ENCODE measurements around the gene NDUFS5. TPM values are rescaled to one million over a fixed set of nuclear protein-coding genes. Genes with fewer than 3 reads are reported as not detected.
A peak's percentile ranks its signal among the peaks of the same experiment; 100 is the strongest.
"Not testable (repeated sequence)": the region's sequence is repeated elsewhere in the genome, so short reads cannot be mapped to it uniquely, and the experiment has no call there.

Gene NDUFS5
- total RNA-seq, 1 experiment from 2014 or later, result 816 TPM

DNA sequence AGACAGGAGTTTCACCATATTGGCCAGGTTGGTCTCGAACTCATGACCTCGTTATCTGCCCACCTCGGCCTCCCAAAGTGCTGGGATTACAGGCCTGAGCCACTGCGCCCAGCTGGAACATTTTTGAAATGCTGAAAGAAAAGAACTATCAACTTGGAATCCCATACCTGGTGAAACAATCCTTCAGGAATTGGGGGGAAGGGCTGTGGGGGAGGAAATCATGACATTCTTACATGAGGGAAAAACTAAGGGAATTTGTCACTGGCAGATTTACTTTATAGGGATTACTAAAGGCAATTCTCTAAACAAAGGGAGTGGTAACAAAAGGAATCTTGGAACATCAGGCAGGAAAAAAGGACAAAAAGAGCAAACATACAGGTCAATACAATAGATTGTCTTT, 25.8 kb downstream of the NDUFS5 start:
- no peak for DNase-seq (ENCODE audit: low spot score)
- in situ Hi-C loops (cut with HindIII; ENCODE audit: low sequenced_read_pairs), result no loop called here

DNA sequence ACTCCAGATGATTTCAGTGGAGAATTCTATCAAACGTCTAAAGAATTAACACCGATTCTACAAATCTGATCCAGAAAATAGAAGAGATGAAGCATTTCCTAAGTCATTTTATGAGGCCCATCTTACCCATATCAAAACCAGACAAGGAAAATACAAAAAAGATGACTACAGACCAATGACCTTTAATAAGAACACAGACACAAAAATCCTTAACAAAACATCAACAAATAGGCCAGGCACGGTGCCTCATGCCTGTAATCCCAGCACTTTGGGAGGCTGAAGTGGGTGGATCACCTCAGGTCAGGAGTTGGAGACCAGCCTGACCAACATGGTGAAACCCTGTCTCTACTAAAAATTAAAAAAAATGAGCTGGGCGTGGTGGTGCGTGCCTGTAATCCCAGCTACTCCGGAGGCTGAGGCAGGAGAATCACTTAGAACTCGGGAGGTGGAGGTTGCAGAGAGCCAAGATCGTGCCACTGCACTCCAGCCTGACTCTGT, 29.1 kb downstream of the NDUFS5 start:
- in situ Hi-C loops (cut with HindIII; ENCODE audit: low sequenced_read_pairs); DNase-seq (ENCODE audit: low spot score): not testable (repeated sequence)

DNA sequence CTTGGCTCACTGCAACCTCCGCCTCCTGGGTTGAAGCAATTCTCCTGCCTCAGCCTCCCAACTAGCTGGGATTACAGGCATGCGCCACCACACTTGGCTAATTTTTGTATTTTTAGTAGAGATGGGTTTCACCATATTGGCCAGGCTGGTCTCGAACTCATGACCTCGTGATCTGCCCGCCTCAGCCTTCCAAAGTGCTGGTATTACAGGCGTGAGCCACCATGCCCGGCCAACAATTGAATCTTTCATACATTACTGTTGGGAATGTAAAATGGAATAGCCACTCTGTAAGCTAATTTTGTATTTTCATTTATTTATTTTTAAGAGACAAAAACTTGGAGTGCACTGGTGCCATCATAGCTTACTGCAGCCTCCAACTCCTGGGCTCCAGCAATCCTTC, 35.4 kb downstream of the NDUFS5 start:
- in situ Hi-C loops (cut with HindIII; ENCODE audit: low sequenced_read_pairs); DNase-seq (ENCODE audit: low spot score): not testable (repeated sequence)

DNA sequence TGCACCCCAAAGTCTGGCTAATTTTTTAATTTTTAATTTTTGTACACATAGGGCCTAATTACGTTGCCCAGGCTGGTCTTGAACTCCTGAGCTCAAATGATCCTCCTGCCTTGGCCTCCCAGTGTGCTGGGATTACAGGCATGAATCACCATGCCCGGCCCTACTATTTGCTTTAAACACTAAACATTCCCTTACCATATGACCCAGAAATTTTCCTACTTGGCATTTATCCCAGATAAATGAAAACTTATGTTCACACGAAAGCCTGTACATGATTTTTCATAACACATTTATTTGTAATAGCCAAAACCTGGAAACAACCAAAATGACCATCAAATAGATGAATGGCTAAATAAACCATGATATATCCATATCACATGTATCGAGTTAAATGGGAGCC, 35.8 kb downstream of the NDUFS5 start:
- in situ Hi-C loops (cut with HindIII; ENCODE audit: low sequenced_read_pairs), result no loop called here
- DNase-seq (ENCODE audit: low spot score), result no peak

DNA sequence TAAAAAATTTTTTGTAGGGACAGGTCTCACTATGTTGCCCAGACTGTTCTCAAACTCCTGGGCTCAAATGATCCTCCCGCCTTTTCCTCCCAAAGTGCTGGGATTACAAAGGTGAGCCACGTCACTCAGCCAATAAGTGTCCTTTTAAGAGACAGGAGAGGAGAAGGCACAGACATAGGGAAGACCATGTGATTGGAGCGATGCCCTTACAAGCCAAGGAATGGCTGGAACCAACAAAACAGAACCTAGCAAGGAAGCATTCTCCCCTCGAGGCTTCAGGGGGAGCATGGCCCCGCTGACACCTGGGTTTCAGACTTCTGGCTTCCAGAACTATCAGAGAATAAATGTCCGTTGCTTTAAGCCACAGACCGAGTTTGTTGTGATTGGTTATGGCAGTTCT, 37.0 kb downstream of the NDUFS5 start:
- no peak for DNase-seq (ENCODE audit: low spot score)
- in situ Hi-C loops (cut with HindIII; ENCODE audit: low sequenced_read_pairs), result no loop called here

DNA sequence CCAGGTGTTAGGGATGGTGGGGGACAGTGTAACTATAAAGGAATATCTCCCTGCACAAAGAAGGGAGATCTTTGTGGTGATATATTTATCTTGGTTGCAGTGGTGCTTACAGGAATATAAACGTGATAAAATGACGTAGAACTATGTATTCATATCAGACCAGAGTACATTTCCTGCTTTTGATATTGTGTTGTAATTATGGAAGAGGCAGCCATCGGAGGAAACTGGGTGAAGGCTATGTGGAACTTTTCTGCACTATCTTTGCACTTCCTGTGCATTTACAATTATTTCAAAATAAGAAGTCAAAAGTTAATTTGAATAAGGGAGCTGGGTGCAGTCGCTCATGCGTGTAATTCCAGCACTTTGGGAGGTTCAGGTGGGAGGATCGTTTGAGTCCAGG, 37.6 kb downstream of the NDUFS5 start:
- in situ Hi-C loops (cut with HindIII; ENCODE audit: low sequenced_read_pairs), result no loop called here
- DNase-seq (ENCODE audit: low spot score), result no peak

DNA sequence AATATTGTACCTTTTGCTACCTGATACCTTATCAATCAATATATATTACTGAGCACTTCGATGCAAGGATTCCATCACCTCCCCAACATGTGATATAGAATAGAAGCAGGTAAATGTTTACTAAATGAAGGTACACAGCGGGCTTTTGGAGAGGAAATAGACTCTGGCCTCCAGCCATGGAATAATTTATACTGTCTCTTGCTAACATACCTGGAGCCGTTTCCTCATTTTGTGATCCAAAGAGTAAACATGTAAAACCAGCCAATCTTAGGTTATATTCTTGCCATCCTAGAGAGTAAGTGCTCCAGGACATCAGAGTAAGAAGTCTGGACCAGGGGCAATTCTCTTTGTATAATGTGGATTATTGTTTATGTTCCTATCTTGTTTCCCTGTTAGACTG, 39.4 kb downstream of the NDUFS5 start:
- in situ Hi-C loops (cut with HindIII; ENCODE audit: low sequenced_read_pairs), result no loop called here
- no peak for DNase-seq (ENCODE audit: low spot score)

DNA sequence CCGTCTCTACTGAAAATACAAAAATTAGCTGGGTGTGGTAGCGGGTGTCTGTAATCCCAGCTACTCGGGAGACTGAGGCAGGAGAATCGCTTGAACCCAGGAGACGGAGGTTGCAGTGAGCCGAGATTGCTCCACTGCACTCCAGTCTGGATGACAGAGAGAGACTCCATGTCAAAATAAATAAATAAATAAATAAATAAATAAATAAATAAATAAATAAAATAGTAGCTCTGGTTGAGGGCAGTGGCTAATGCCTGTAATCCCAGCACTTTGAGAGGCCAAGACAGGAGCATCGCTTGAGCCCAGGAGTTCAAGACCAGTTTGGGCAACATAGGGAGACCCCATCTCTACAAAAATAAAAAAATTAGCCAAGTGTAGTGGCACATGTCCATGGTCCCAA, 42.1 kb downstream of the NDUFS5 start:
- DNase-seq (ENCODE audit: low spot score); in situ Hi-C loops (cut with HindIII; ENCODE audit: low sequenced_read_pairs): not testable (repeated sequence)

DNA sequence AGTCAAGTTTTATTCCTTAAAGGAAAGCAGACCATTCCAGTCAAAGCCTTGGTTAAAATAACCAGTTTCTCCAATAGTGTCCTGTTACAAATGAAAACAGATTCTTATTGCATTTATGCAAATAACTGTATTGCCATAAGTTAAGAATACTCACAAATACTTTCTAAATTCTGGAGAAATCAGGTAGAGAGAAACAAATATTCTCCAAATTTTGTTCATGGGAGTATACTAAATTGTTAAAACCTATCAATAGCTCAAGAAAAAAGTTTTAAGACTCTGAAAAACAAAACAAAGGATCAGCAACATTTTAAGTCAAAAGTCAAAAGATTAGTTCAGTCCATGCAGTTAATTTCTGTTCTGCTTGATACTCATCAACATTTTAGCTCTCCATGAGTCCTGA, 45.4 kb downstream of the NDUFS5 start:
- DNase-seq (ENCODE audit: low spot score); in situ Hi-C loops (cut with HindIII; ENCODE audit: low sequenced_read_pairs): not testable (repeated sequence)

DNA sequence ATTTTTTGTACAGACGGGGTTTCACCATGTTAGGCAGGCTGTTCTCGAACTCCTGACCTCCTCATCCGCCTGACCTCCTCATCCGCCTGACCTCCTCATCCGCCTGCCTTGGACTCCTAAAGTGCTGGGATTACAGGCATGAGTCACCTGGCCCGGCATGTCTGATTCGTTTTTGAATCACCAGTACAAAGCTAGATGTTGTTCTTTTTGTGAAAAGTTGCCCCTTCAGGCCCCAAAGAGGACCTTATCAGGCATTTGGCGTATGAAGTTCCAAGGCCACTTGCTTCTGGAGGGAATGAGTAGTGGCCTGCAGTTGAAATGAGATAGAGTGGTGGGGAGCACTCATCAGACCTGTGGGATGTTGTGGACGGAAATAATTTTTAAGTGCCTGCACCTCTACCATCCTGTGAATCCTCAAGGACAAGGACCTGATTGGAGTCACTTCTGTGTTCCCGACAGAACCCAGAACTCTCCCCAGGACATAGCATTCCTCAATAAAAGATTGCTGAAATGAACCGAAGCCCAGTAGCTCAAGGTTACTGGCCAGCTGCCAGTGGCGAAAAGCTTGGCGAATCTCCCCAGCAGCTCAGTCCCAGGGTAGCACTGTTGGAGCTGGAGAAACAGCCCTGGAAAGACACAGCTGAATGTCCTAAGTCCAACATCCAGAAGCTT, 50.1 kb downstream of the NDUFS5 start:
- DNase-seq (ENCODE audit: low spot score), result peak; percentile 50
- in situ Hi-C loops (cut with HindIII; ENCODE audit: low sequenced_read_pairs), result no loop called here

DNA sequence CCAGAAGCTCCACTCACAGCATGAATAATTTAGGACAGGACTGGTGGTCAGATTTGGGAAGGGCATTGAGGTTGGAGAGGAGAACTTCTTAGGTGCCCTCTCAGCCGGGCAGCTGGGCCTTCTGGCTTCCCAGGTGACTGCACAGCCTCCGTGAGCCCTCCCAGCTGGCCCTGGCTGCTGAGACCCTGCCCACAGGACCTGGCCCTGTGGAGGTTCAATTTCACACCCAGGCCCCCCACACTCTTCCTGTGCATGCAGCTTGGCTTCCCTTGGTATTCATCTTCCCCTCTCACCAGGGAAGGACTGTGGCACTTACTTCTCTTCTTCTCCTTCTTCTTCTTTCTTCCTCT, 50.6 kb downstream of the NDUFS5 start:
- in situ Hi-C loops (cut with HindIII; ENCODE audit: low sequenced_read_pairs), result no loop called here
- DNase-seq (ENCODE audit: low spot score), result no peak

DNA sequence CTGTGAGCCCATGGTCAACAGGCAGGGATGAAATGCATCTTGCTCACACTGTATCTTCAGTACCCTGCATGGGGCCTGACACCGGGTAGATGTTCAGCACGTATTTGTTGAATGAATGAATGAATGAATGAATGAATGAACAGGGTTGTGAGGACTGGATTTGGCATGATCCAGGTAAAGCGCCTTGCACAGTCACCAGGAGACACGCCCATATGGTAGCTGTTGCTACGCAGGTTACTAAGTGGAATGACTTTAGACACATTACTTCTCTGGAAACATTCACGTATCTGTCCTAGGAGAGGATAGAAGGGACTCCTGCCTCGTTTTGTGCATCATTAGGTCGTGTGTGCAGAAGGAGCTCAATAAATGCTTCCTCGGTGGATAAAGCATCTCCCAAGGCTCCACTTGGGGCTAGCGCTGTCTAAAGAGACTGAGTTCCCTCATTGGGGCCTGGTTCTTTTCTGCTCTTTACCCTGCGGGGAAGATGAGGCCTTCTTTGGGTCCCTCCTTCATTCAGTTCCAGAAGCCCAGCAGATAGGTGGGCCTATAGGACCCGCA, 54.2 kb downstream of the NDUFS5 start:
- in situ Hi-C loops (cut with HindIII; ENCODE audit: low sequenced_read_pairs), result no loop called here

DNA sequence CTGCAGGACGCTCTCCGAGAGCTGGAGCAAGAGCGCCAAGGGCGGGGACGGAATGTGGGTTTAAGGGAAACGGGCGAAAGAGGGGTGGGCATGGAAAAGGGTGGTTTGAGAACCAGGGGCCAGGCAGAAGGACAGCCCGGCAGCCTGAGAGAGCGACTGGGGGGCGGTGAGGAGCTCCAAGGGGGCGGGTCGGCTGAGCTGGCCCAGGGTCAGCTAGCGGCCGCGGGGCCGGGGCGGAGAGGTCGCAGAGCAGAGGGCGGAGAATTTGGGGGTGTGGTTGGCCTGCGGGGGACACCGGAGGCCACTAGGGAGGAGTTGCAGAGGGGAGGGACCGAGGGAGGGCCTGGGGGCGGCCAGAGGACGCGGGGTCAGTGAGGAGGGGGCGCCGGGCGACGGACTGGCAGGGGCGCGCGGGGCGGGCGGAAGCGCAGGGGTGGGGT, 54.7 kb downstream of the NDUFS5 start:
- in situ Hi-C loops (cut with HindIII; ENCODE audit: low sequenced_read_pairs), result no loop called here

More for the DNA sequence above, 54.2 kb downstream of the NDUFS5 start:
- no peak for DNase-seq (ENCODE audit: low spot score)

DNA sequence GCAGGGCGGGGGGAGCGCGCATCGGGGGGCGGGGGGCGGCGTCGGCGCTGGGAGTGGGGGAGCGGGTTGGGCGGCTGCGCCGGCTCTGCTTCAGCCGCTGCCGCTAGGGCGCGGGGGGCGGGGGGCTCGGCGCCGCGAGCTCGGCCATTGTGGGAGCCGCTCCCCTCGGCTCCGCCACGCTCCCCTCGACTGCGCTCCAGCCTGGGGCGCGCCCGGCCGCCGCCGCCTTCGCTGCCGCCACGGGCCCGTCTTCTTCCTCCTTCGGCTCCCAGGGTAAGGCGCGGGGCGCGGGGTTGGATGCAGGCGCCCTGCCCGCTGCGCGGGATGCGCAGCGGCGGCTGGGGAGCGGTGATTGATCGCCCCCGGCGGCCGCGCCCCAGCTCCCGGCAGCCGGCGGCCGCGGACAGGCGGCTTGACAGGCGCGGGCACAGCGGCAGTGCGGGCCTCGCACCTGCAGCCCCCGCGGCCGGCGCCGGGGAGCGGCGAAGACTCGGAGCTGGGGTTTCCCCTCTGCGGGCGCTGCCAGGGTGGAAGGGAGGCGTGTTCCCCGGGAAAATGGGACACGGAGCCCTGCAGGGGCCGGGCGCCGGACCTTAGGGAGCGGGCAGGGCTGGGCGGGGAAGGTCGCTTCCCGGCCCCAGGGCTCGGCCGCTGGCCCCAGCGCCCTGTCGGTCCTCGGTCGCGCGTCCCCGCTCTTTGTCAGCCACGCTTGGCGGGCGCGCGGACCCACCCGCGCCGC, 55.3 kb downstream of the NDUFS5 start:
- DNase-seq (ENCODE audit: low spot score), result peak; percentile 44
- in situ Hi-C loops (cut with HindIII; ENCODE audit: low sequenced_read_pairs), result no loop called here

More for the DNA sequence above, 54.7 kb downstream of the NDUFS5 start:
- DNase-seq (ENCODE audit: low spot score), result no peak

DNA sequence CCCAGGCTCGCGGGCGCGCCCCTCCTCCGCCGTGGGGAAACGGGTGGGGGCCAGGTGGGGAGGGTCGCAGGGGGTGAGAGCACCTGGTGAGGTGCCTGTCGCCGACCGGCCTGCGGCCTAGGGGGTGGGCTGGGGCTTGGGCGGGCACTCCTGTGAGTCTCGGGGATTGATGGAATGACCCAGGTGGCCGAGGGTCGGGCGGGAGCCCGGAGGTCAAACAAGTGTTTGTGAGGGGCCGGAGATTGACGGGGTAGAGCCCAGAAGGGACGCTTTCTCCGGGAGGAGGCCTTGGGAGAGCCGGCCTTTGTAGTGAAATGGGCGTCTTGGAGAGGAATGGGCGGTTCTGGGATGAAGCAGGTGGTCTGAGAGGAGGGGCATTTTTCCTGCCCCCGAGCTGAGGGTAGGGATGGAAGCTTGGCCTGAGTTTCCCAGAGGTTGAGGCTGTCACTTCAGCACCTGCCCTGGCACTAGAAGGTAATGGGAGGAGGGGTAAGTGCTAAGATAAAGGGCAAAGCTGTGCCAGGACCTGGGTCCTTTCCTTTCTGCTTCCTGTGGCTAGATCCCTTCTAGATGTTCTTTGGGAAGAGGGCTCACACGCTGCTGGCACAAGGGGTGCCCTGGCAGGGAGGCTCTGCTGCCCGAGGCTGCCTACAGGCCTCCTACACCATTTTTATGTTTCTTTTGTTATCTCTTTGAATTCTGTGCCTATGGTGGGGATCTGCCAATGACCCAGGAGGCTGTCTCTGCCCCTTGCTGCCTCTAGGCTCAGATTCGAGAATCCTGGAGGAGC, 56.1 kb downstream of the NDUFS5 start:
- DNase-seq (ENCODE audit: low spot score), result peak; percentile 41
- in situ Hi-C loops (cut with HindIII; ENCODE audit: low sequenced_read_pairs), result no loop called here

DNA sequence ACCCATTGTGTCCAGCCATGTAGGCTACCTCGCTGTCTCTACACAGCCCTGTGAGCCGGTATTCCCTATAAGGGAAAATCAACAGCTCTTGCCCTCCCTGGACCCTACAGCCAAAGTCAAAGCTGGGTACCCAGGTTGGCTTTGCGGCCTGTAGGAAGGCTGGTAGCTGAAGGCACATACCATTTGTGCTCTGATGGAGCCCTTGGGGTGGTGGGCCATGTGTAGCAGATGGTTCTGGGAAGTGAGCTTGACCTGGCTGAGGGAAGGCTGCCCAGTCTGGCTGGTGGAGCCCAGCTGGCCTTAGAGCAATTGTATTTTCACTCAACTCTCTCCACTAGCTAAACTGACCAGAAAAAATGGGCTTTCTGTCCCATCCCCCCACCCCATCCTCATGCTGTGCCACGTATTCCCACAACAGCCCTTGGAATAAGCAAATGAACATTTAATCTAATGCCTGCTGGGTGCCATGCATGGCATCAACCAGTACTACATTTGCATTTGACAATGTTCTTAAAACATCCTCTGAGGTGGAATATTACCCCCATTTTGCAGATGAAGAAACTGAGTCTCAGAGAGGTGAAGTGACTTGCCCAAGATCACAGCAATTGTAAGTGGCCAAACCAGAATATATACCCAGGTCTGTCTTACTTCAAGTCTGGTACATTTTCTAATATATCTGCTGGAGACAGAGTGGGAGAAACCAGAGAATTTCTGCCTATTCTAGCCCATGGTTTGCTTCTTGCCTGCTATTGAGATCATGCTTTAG, 56.8 kb downstream of the NDUFS5 start:
- in situ Hi-C loops (cut with HindIII; ENCODE audit: low sequenced_read_pairs), result no loop called here
- peak; percentile 72 for DNase-seq (ENCODE audit: low spot score)

DNA sequence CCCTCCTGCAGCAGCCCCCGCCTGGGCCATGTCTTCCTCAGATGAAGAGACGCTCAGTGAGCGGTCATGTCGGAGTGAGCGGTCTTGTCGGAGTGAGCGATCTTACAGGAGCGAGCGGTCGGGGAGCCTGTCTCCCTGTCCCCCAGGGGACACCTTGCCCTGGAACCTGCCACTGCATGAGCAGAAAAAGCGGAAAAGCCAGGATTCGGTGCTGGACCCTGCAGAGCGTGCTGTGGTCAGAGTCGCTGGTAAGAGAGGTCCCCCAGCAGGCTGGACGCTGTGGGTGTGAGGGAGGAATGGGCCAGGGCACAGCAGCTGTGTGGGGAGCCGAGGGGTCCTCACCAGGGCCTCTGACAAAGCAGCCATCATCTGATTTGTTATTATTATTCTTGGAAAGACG, 58.0 kb downstream of the NDUFS5 start:
- in situ Hi-C loops (cut with HindIII; ENCODE audit: low sequenced_read_pairs), result no loop called here
- no peak for DNase-seq (ENCODE audit: low spot score)

All from G401 (cell line).